HEK293T (cell line): ENCODE results near the gene RARA.

ENCODE experiments used
- CTCF ChIA-PET: fragments of 350-600 bp; formaldehyde crosslinking; extraction: SDS; loops from one replicate; lab custom pipeline; 2021; ENCODE audit warnings: antibody characterized with exemption, inconsistent platforms; lab: Yijun Ruan, JAX
- POLR2A ChIA-PET: fragments of 350-600 bp; formaldehyde crosslinking; extraction: SDS; loops from one replicate; lab custom pipeline; 2020; ENCODE audit warnings: antibody characterized with exemption, inconsistent platforms; lab: Yijun Ruan, JAX
- DNase-seq: peaks from one replicate; pipeline ENCODE4 v3.0.0; 2012; ENCODE audit warnings: mixed read lengths; ENCODE audit errors: extremely low spot score
- ARNT ChIP-seq: fragments of 450-650 bp; IDR thresholded peaks from 2 replicates; pipeline ENCODE4 v1.6.1; 2017; ENCODE audit warnings: mild to moderate bottlenecking
- BHLHE40 ChIP-seq: fragments of 450-650 bp; IDR thresholded peaks from 2 replicates; pipeline ENCODE4 v1.6.1; 2016; ENCODE audit warnings: mild to moderate bottlenecking, moderate library complexity, borderline replicate concordance
- CTBP1 ChIP-seq: fragments of 450-650 bp; IDR thresholded peaks from 2 replicates; pipeline ENCODE4 v1.6.1; 2016; ENCODE audit warnings: borderline replicate concordance
- ELF4 ChIP-seq: fragments of 450-650 bp; IDR thresholded peaks from 2 replicates; pipeline ENCODE4 v1.6.1; 2017; ENCODE audit warnings: antibody characterized with exemption
- FOXA1 ChIP-seq: fragments of 450-650 bp; IDR thresholded peaks from 2 replicates; pipeline ENCODE4 v1.6.1; 2016; ENCODE audit warnings: mild to moderate bottlenecking
- FOXK2 ChIP-seq: fragments of 450-650 bp; IDR thresholded peaks from 2 replicates; pipeline ENCODE4 v1.6.1; 2016; ENCODE audit warnings: mild to moderate bottlenecking
- FOXM1 ChIP-seq: fragments of 450-650 bp; IDR thresholded peaks from 2 replicates; pipeline ENCODE4 v1.6.1; 2017; ENCODE audit warnings: mild to moderate bottlenecking, borderline replicate concordance
- HDGF ChIP-seq: fragments of 450-650 bp; IDR thresholded peaks from 2 replicates; pipeline ENCODE4 v1.6.1; 2017; ENCODE audit warnings: antibody characterized with exemption, borderline replicate concordance
- L3MBTL2 ChIP-seq: fragments of 450-650 bp; conservative IDR thresholded peaks from 2 replicates; pipeline ENCODE4 v1.6.1; 2016; ENCODE audit warnings: mild to moderate bottlenecking
- LEF1 ChIP-seq: fragments of 450-650 bp; IDR thresholded peaks from 2 replicates; pipeline ENCODE4 v1.6.1; 2017; ENCODE audit warnings: mild to moderate bottlenecking, borderline replicate concordance
- NFRKB ChIP-seq: fragments of 450-650 bp; IDR thresholded peaks from 2 replicates; pipeline ENCODE4 v1.6.1; 2016; ENCODE audit warnings: mild to moderate bottlenecking, moderate library complexity
- PKNOX1 ChIP-seq: fragments of 450-650 bp; IDR thresholded peaks from 2 replicates; pipeline ENCODE4 v1.6.1; 2016
- SP1 ChIP-seq: fragments of 450-650 bp; IDR thresholded peaks from 2 replicates; pipeline ENCODE4 v1.6.1; 2017
- SUZ12 ChIP-seq: fragments of 450-650 bp; IDR thresholded peaks from 2 replicates; pipeline ENCODE4 v1.6.1; 2016; ENCODE audit warnings: mild to moderate bottlenecking
- TARDBP ChIP-seq: fragments of 450-650 bp; IDR thresholded peaks from 2 replicates; pipeline ENCODE4 v1.6.1; 2016
- ZNF384 ChIP-seq: fragments of 450-650 bp; IDR thresholded peaks from 2 replicates; pipeline ENCODE4 v1.6.1; 2016

Gene RARA

GRCh38 chr17:40323391-40324381 lies 14.7 kb downstream of the RARA start:
- POLR2A ChIA-PET = no interaction called here
- no peak for TF ChIP-seq CTBP1
- no peak for TF ChIP-seq ZNF384
- TF ChIP-seq FOXM1 = no peak
- TF ChIP-seq PKNOX1 = no peak
- no peak for TF ChIP-seq LEF1
- CTCF ChIA-PET = no interaction called here
- no peak for DNase-seq

GRCh38 chr17:40325156-40326013 lies 16.4 kb downstream of the RARA start:
- ChIA-PET POLR2A (interaction anchor here (1.5 kb wide), 1 partner anchor 8 kb away, joined by 4 read pairs; no protein-coding TSS in a partner anchor), CTCF (no interaction called here)
- no peak for DNase-seq
- TF ChIP-seq ARNT = no peak
- TF ChIP-seq LEF1 = no peak
- no peak for TF ChIP-seq CTBP1
- TF ChIP-seq L3MBTL2 = no peak
- TF ChIP-seq ELF4 = no peak
- TF ChIP-seq FOXK2 = no peak

DNA sequence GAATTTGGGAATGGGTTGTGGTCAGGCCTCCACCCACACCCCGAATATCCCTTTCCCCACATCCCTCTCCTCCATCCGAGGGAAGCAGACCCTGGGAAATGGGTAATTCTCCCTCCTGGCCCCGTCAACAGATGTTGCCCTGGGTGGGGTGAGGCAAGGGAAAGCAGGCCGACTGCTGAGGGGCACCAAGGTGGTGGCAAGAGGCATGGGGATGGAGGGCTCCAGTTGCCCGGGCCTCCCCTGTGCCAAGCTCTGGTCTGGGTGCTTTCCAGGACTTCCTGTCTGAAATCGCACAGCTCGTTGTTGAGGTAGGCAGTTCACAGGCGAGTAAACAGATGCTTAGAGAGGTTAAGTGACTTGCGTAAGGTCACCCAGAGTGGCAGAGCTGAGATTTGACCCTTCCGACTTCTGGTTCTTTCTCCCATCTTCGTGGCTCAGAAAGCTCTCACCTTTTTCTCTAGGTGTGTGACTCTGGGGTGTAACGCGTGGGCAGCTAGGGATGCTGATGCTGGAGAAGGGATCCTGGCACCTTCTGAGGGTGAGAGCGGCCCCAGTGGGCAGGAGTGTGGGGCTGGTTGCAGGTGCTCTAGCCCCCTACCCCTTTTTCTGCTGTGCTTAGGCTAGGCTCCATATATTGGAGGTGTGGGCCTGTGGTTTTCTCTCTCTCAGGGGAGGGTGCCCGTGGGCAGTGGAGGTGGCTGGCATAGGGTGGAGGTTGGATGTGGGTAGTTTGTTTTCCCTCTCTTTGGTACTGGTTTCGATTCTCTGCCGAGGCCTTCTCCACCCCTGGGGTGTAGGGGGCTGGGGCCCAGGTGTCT lies 17.2 kb downstream of the RARA start:
- TF ChIP-seq HDGF = no peak
- TF ChIP-seq LEF1 = no peak
- no peak for TF ChIP-seq FOXA1
- no peak for TF ChIP-seq L3MBTL2
- no peak for TF ChIP-seq ARNT
- TF ChIP-seq BHLHE40 = no peak
- TF ChIP-seq NFRKB = no peak
- TF ChIP-seq ZNF384 = no peak
- POLR2A ChIA-PET = interaction anchor here (1.5 kb wide), 1 partner anchor 9 kb away, joined by 4 read pairs; no protein-coding TSS in a partner anchor
- CTCF ChIA-PET = no interaction called here
- no peak for DNase-seq

DNA sequence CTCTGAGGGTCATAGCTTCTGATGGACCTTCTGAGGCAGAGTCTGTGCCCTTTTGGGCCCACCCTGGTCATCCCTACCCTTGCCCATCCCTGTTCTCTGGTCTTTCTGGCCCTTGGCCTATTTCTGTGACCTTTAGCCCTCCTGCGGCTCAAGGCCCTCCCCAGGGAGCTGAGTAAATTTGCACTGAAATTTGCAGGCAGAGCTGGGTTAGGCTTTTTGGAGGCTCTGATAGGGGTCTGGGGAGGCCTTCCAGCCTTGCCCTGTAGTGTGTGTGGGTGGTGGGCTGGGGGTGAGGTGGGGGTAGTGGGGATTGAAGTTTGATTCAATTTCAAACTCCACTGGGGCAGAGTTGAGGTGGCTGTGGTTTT lies 17.8 kb downstream of the RARA start:
- DNase-seq = no peak
- POLR2A ChIA-PET = no interaction called here
- TF ChIP-seq PKNOX1 = no peak
- no peak for TF ChIP-seq SP1
- CTCF ChIA-PET = no interaction called here

GRCh38 chr17:40327244-40327729 lies 18.3 kb downstream of the RARA start:
- POLR2A ChIA-PET = interaction anchor here (1.0 to 1.3 kb wide), 2 partner anchors 8 to 11 kb away, joined by 3 to 5 read pairs; no protein-coding TSS in a partner anchor
- no peak for DNase-seq
- CTCF ChIA-PET = interaction anchor here (0.8 kb wide), 1 partner anchor 20 kb away, joined by 3 read pairs; no protein-coding TSS in a partner anchor
- TF ChIP-seq TARDBP (no peak), BHLHE40 (no peak), LEF1 (no peak), L3MBTL2 (no peak), ARNT (no peak), FOXM1 (no peak), FOXA1 (no peak), SUZ12 (no peak), PKNOX1 (no peak), CTBP1 (no peak), NFRKB (no peak), ELF4 (no peak), SP1 (no peak), HDGF (no peak), ZNF384 (no peak), FOXK2 (no peak)
